Neutrophil (primary cell): ENCODE data around the gene INAVA.

Experiments used
- H3K27ac ChIP-seq: fragments of 200-600 bp; sonication (generic); 2 replicates; pipeline ENCODE4 v1.5.1; 2016; ENCODE audit warnings: mild to moderate bottlenecking, moderate library complexity
- H3K27me3 ChIP-seq: fragments of 200-600 bp; sonication (generic); 2 replicates; pipeline ENCODE4 v1.6.0; 2016; ENCODE audit warnings: mild to moderate bottlenecking
- H3K36me3 ChIP-seq: fragments of 200-600 bp; sonication (generic); 2 replicates; pipeline ENCODE4 v1.5.1; 2017
- H3K4me1 ChIP-seq, 2 experiments: fragments of 200-600 bp in 1 of 2; sonication (generic) in 1 of 2; 1 replicate in 1 of 2; 2 replicates in 1 of 2; pipeline versions ENCODE4 v1.5.1 to v1.6.1; 2013 to 2016; ENCODE audit warnings: low read depth in 1 of 2, low read length in 1 of 2, mild to moderate bottlenecking in 1 of 2, moderate library complexity in 1 of 2; ENCODE audit not compliant: control insufficient read depth in 1 of 2, insufficient read depth in 1 of 2
- H3K4me3 ChIP-seq, 2 experiments: fragments of 200-600 bp in 1 of 2; sonication (generic) in 1 of 2; 1 replicate in 1 of 2; 2 replicates in 1 of 2; pipeline ENCODE4 v1.5.1; 2013 to 2016; ENCODE audit warnings: low read depth in 1 of 2, low read length in 1 of 2, mild to moderate bottlenecking in 1 of 2, moderate library complexity in 1 of 2
- H3K9me3 ChIP-seq: fragments of 200-600 bp; sonication (generic); 2 replicates; pipeline ENCODE4 v1.5.1; 2016
- TF ChIP-seq, protein P1 (sequence below): fragments of 200-600 bp; sonication (generic); IDR thresholded peaks from 2 replicates; pipeline ENCODE4 v1.5.1; 2016; ENCODE audit warnings: antibody characterized with exemption

INAVA gene

DNA sequence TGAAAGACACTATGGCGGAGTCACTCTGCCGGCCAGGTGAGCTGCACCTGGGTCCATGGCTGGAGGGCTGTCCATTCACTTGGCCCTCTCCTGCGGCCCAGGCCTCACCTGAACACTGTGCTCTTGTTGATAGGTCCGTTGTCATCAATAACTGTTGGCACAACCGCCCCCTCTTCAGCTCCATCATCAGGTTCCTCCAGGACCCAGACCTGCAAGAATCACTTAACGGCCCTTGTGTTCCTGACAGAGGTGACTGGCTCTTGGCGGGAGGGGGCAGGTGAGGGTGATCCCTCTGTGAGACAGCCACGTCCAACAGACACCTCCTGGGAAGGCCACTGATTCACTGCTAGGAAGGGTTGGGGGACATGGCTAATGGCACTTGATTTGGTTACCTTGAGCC, 54.9 kb downstream of the INAVA start:
- no peaks in the 10 kb centered on the region for H3K9me3 ChIP-seq
- no peak overlapping the region for H3K27ac ChIP-seq
- no peaks in the 10 kb centered on the region for H3K36me3 ChIP-seq
- H3K27me3 ChIP-seq, result no peaks in the 10 kb centered on the region
- H3K4me3 ChIP-seq, result no peak overlapping the region
- H3K4me1 ChIP-seq, result no peaks in the 10 kb centered on the region
- TF ChIP-seq, protein P1, sequence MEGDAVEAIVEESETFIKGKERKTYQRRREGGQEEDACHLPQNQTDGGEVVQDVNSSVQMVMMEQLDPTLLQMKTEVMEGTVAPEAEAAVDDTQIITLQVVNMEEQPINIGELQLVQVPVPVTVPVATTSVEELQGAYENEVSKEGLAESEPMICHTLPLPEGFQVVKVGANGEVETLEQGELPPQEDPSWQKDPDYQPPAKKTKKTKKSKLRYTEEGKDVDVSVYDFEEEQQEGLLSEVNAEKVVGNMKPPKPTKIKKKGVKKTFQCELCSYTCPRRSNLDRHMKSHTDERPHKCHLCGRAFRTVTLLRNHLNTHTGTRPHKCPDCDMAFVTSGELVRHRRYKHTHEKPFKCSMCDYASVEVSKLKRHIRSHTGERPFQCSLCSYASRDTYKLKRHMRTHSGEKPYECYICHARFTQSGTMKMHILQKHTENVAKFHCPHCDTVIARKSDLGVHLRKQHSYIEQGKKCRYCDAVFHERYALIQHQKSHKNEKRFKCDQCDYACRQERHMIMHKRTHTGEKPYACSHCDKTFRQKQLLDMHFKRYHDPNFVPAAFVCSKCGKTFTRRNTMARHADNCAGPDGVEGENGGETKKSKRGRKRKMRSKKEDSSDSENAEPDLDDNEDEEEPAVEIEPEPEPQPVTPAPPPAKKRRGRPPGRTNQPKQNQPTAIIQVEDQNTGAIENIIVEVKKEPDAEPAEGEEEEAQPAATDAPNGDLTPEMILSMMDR, result no peak

DNA sequence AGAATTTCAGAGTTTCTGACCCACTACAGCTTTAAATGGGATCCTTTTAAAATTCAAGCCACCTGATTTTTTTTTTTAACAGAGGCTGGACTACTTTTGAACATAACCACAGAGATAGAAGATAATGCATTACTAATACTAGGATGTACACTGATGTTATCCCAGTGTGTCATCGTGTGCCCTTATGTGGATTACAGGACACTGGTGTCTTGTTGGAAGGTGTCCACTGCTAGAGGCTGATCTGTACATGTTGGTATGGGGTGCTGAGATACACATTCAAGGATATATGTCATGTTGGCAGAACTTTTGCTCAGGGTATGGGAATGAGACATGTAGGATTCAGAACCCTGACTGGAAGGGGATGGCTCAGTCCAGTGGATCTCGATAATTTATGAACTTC, 56.3 kb downstream of the INAVA start:
- H3K4me1 ChIP-seq, result no peaks in the 10 kb centered on the region
- H3K36me3 ChIP-seq, result no peaks in the 10 kb centered on the region
- no peaks in the 10 kb centered on the region for H3K27me3 ChIP-seq
- H3K9me3 ChIP-seq, result no peaks in the 10 kb centered on the region
- H3K27ac ChIP-seq, result no peak overlapping the region
- TF ChIP-seq, protein P1, result no peak
- no peak overlapping the region for H3K4me3 ChIP-seq

DNA sequence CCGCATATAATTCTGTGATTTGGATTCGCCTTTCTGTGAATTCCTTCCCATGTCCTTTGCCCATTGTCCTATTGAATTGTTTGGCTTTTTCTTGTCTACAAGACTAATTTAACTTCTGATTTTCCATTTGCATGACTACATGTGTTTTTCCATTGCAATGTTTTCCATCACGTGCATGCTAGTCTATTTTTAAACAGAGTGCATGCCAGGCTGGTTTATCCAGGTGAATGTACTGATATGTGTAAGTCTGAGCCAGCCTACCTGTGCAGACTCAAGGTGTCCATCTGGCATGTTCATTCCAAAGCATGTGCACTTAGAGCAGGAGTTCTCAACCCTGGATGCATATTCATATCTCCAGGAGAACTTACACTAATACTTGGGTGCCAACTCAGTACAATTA, 59.7 kb downstream of the INAVA start:
- no peak overlapping the region for H3K27ac ChIP-seq
- no peaks in the 10 kb centered on the region for H3K9me3 ChIP-seq
- H3K36me3 ChIP-seq, result no peaks in the 10 kb centered on the region
- TF ChIP-seq, protein P1, result no peak
- no peak overlapping the region for H3K4me3 ChIP-seq
- no peaks in the 10 kb centered on the region for H3K27me3 ChIP-seq
- H3K4me1 ChIP-seq, result no peaks in the 10 kb centered on the region

DNA sequence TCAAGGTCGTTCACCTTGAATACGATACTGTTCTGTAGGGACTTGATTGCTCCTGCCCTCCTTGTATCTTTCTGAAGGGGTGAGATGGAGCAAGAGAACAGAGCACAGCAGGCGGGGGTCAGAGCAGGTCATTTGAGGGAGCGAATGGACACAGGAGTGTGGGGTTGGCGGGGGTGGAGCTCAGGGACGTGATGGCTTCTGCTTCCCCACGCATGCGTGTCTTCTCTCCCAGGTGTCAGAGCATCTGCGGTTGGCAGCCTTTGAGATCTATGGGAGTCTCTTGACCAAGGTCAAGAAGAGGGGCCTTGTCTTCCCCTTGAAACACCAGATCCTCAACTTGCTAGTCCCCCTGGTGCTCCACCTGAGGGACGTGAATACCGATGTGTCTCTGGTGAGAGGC, 63.9 kb downstream of the INAVA start:
- H3K4me3 ChIP-seq, result no peak overlapping the region
- no peaks in the 10 kb centered on the region for H3K27me3 ChIP-seq
- no peaks in the 10 kb centered on the region for H3K36me3 ChIP-seq
- no peaks in the 10 kb centered on the region for H3K9me3 ChIP-seq
- H3K4me1 ChIP-seq, result no peaks in the 10 kb centered on the region
- TF ChIP-seq, protein P1, result no peak
- H3K27ac ChIP-seq, result no peak overlapping the region

DNA sequence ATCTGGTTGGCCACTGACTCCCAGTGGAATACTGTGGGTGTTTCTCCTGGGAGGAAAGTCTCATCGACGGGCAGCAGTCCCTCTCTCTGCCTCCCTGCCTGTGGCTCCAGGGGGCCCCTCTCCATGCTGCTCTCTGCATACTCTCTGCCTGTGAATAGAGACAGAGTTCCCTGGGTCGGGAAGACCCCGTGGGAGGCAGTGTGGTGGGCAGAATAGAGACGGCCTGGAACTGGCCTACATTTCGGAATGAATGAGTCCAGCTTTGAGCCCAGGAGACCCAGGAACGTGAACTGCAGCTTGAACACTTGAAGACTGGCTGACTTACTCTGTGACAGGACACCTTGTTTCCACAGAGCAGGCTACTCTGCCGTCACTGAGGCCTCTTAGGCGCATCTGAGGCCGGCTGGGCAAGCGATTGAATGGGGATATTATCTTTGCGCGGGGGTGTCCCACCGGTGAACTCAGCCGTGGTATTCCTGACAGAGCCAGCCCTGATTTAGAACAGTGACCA, 64.8 kb downstream of the INAVA start:
- Histone ChIP-seq H3K4me3 (no peak overlapping the region), H3K4me1 (no peaks in the 10 kb centered on the region), H3K27me3 (no peaks in the 10 kb centered on the region), H3K9me3 (no peaks in the 10 kb centered on the region), H3K27ac (no peak overlapping the region), H3K36me3 (no peaks in the 10 kb centered on the region)
- TF ChIP-seq, protein P1, result no peak
